ENCODE measurements around the gene DRC3.

DNA sequence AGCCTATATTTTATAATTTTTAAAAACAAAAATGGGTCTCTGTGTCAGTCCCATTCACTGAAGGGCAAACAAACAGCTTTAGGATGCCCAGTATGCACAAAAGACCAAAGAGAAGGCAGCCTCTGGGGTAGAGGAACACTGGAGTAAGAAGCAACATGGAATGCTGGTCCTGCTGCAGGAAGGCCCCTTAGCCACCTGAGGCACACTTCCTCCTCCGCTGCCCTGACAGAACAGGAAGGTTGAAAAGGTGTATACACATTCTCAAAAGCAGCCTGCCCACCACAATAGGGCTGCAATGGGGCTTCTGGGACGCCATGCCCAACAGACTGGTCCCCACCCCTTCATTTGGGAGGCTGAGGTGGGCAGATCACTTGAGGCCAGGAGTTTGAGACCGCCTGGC lies 20.0 kb upstream of the DRC3 start:
- TF ChIP-seq SP1 (IDR thresholded peaks at IDR 0.05) (no peak), JUND (IDR thresholded peaks at IDR 0.05) (no peak), EGR1 (IDR thresholded peaks at IDR 0.05; ENCODE audit: low read depth in 2 of 2) (no peak), FOXA1 (IDR thresholded peaks at IDR 0.05) (no peak), GABPA (IDR thresholded peaks at IDR 0.05 in 1 of 2, conservative IDR thresholded peaks at IDR 0.05 in 1 of 2) (no peak)
- TF ChIP-seq, protein P1, sequence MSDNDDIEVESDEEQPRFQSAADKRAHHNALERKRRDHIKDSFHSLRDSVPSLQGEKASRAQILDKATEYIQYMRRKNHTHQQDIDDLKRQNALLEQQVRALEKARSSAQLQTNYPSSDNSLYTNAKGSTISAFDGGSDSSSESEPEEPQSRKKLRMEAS (IDR thresholded peaks at IDR 0.05) = no peak
- TF ChIP-seq, protein P2, sequence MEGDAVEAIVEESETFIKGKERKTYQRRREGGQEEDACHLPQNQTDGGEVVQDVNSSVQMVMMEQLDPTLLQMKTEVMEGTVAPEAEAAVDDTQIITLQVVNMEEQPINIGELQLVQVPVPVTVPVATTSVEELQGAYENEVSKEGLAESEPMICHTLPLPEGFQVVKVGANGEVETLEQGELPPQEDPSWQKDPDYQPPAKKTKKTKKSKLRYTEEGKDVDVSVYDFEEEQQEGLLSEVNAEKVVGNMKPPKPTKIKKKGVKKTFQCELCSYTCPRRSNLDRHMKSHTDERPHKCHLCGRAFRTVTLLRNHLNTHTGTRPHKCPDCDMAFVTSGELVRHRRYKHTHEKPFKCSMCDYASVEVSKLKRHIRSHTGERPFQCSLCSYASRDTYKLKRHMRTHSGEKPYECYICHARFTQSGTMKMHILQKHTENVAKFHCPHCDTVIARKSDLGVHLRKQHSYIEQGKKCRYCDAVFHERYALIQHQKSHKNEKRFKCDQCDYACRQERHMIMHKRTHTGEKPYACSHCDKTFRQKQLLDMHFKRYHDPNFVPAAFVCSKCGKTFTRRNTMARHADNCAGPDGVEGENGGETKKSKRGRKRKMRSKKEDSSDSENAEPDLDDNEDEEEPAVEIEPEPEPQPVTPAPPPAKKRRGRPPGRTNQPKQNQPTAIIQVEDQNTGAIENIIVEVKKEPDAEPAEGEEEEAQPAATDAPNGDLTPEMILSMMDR (IDR thresholded peaks at IDR 0.05; ENCODE audit: low read depth, low read length, missing input control) = no peak
- TF ChIP-seq, protein P3, sequence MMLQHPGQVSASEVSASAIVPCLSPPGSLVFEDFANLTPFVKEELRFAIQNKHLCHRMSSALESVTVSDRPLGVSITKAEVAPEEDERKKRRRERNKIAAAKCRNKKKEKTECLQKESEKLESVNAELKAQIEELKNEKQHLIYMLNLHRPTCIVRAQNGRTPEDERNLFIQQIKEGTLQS (IDR thresholded peaks at IDR 0.05) = no peak
